GM04503 (cell line): Measurements from ENCODE around the gene XRCC1.
A peak's percentile ranks its signal among the peaks of the same experiment; 100 is the strongest.
"Not testable (repeated sequence)": the region's sequence is repeated elsewhere in the genome, so short reads cannot be mapped to it uniquely, and the experiment has no call there.

Source experiments
- DNase-seq: peaks from one replicate; pipeline ENCODE4 v3.0.0-alpha.2; 2012; ENCODE audit warnings: low read depth

XRCC1 gene

DNA sequence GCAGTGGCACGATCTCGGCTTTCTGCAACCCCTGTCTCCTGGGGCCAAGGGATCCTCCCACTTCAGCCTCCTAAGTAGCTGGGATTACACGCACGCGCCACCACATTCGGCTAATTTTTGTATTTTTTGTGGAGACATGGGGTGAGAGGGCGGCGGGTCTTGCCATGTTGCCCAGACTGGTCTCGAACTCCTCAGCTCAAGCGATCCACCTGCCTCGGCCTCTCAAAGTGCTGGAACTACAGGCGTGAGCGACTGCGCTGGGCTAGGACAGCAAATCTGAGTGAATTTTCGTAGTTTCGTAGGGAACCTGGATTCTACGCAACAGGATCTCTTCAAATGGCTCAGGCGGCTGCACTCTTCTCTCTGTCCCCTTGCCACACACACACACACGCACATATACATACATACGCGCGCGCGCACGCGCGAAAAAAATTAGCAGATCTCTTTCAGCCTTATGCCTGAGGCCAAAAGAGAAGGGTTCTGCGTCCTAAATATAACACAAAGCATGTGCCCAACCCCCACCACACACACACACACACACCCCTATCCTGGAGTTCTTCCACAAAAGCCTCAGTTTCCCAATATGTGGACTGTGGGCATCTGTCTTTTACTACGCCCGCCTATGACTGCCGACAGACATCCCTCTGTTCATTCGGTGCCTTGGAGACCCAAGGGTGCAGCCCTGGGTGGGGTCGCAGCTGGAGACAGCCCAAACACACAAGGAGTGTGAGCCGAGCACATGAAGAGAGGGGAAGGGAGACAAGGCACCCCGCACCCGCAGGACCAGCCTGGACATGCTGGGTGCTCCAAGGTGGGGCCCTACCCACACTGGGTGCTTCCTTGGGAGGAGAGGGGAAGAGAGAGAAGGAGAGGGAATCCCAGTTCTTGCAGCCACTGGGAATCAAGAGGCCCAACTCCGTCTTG, 890 bp upstream of the XRCC1 start:
- DNase-seq: no peak

DNA sequence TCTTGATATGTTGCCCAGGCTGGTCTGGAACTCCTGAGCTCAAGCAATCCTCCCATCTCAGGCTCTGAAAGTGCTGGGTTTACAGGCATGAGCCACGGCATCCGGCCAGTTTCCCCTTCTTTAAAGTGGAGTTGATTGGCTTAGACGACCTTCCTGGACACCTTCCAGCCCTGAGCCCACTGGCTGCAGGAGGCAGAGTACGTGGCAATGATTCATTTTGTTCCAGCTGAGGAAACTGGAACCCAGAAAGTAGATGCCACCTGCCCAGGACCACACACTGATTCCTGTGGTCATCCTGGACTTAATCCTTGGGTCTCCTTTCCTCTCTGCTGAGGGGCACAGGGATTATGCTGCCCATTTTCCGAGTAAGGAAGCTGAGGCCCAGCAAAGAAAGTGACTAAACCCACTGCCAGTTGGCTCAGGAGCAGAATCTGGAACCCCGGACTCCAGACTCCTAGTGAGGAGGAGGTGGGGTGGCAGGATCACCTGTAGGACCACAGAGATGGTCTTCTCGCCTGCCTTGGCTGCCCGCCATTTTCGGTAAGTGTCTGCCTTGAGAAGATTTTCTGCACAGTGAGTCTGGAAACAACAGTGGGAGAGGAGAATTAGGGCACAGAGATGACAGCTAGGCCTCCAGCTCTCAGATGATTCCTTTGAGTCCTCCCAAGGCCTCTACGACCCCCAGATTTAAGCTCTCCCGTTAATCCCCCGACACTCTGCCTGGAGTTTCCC, 737 bp downstream of the XRCC1 start:
- no peak for DNase-seq

DNA sequence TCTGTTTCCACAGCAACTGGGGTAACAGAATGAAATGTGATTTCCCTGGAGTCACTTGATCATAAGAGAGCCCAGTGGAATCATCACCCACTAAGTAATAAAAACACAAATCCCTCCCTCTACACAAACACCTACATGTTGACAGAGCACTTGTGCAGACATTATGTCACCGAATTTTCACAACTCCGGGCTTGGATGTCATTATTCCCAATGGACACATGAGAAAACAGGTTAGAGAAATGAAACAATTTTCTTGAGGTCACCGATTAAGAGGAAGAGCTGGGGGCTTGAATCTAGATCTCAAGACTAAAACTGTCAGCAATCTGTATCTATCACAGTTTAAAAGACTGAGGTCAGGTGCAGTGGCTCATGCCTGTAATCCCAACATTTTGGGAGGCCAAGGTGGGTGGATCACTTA, 3.1 kb downstream of the XRCC1 start:
- no peak for DNase-seq

DNA sequence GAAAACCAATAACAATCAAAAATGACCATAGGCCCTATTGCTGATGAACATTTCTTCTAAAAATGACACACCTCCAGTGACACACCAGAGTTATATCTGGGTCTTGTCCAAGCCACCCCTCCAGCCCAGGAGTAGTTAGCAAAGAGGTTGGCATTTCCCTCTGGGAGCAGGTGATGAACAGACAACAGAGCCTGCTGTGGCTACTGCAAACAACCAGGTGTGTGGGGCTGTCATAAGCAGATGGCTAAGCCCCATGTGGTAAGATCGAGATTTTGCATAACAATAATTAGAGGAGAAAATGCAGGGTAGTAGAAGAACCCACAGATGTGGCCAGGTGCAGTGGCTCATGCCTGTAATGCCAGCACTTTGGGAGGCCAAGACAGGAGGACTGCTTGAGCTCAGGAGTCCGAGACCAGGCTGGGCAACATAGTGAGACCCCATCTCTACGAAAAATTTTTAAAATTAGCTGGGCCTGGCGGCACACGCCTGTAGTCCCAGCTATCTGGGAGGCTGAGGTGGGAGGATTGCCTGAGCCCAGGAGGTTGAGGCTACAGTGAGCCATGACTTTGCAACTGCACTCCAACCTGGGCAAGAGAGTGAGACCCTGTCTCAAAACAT, 5.0 kb downstream of the XRCC1 start:
- no peak for DNase-seq

- DNase-seq: no peak
Measured at GRCh38 chr19:43569657-43570056, 5.7 kb downstream of the XRCC1 start.

- no peak for DNase-seq
Measured at GRCh38 chr19:43564800-43565199, 10.5 kb downstream of the XRCC1 start.

GRCh38 chr19:43563816-43564457, 11.4 kb downstream of the XRCC1 start:
- no peak for DNase-seq

- DNase-seq: peak; percentile 82
Measured at GRCh38 chr19:43562698-43563241, 12.6 kb downstream of the XRCC1 start.

- no peak for DNase-seq
Measured at GRCh38 chr19:43562226-43562697, 13.1 kb downstream of the XRCC1 start.

DNA sequence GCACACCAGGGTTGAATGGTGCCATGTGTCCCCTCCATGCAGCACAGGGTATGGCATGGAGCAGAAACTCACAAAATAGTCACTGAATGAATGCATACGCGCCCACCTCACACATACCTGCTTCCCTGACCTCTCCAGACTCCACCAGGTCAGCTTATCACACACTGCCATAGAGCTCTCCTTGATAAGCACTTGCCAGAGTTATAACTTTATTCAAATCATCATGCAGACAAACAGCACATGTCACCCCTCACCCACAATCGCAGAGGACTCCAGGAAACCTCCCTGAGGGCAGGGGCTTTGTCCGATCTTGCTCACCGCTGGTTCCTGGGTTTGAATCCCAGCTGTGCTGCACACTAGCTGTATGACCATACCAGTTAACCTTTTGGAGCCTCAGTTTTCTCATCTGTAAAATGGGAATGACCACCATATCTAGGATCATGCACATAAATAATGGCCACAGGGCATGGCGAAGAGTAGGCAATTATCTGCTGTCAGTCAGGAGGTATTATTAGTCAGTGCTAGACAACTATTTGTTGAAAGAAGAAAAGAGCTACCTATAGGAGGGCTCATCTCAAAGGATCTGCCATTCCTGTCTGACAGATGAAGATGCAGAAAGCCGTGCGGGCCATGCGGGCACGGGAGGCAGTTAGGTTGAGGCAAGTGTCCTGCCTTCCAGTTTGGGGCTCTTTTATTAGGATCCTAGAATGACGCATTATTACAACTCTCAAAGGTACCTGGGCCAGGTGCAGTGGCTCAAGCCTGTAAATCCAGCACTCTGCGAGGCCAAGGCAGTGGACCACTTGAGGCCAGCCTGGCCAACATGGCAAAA, 14.0 kb downstream of the XRCC1 start:
- no peak for DNase-seq

DNA sequence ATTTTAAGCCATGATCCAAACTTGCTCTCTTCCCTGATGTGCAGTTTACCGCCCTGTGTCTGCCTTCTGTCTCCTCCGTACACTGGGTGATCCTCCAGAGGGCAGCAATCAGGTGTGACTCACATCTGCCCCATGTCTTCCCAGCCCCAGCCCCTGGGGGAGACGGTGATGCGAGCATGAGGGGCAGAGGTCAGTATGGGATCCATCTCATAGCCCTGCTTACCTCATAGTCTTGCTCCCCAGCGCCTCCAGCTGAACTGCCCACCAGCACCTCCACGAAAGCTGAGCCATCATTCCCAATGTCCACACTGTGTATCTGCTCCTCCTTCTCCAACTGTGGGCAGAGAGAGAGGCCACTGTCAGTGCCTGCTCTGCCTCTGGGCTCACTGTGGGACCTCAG, 14.6 kb downstream of the XRCC1 start:
- DNase-seq: no peak

- DNase-seq: no peak
Measured at GRCh38 chr19:43555185-43555770, 20.0 kb downstream of the XRCC1 start.

DNA sequence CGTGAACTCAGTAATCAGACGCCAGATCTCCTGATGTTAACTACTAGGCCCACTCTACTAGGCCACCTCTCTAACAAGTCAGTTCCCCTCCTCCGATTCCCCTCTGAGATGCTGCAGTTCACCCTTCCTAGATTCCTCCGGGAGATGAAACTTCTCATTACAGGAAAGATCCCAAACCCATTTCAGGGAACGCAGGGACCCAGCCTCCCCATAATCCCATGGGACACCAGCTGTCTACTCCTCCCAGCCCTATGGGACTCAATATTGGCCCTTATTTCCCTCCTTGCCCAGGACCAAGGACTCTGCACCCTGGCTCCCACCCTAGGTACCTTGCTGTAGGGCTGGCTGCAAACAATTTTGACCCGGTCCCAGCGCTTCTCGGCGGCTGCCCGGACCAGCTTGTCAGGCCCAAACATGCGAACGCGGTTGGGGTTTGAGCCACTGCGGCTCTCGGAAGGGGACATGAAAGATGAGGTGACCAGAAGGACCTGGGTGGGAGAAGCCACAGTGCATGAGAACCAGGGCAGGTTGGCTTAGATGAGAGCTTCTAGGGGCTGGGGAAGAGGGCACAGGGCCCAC, 20.9 kb downstream of the XRCC1 start:
- no peak for DNase-seq

GRCh38 chr19:43553656-43554055, 21.7 kb downstream of the XRCC1 start:
- no peak for DNase-seq

DNA sequence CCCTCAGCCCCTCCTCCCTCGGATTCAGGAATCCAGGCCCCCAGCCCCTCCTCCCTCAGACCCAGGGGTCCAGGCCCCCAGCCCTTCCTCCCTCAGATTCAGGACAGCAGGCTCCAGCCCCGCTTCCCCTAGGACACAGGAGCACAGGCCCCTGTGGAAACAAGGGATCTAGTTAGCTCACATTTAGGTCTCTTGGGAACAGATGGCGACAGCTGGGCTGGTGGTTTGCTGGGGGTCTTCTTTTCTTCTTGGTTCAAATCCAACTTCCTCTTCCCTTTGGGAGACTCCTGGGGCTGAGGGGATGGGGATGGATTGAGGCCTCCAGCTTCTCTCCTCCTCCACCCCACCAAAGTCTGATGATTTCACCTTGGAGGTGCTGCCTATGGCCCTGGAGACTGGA, 22.7 kb downstream of the XRCC1 start:
- no peak for DNase-seq

DNA sequence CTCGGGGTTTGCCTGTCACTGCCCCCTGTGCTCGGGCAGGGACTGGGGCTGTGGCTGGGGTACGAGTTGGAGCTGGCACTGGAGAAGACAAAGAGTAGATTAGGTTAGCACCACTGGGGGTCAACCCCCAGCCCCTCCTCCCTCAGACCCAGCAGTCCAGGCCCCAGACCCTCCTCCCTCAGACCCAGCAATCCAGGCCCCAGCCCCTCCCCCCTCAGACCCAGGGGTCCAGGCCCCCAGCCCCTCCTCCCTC, 23.2 kb downstream of the XRCC1 start:
- DNase-seq: no peak

DNA sequence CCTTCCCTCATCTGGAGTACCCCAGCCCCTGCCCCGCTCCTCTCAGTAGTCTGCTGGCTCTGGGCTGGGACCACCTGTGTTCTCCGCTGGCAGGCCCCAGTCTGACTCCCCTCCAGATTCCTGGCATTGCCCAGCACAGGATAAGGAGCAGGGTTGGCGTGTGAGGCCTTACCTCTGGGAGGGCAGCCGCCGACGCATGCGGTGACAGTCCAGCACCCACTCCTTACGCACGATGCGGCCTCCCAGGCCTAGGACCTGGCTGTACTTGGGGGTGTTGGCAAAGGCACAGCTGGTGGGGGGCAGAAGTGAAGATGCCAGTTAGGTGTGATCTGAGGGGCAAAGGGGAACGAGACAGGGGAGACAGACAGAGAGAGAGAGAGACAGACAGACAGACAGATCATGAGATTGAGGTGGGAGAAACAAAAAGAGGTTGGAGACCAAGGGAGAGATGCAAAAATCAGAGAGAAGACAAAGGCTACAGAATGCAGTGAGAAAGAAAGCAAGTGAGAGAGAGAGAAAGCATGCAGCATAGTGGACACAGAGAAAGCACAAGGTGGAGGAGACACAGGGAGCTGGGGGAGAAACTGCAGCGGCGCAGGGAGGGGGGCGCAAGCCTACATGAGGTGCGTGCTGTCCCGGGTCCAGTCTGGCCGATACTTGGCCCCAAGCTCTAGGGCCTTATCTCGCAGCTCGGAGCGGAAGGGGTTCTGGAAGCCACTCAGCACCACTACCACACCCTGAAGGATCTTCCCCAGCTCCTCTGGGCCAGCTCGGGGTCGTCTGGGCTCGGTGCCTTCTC, 23.7 kb downstream of the XRCC1 start:
- DNase-seq: no peak

DNA sequence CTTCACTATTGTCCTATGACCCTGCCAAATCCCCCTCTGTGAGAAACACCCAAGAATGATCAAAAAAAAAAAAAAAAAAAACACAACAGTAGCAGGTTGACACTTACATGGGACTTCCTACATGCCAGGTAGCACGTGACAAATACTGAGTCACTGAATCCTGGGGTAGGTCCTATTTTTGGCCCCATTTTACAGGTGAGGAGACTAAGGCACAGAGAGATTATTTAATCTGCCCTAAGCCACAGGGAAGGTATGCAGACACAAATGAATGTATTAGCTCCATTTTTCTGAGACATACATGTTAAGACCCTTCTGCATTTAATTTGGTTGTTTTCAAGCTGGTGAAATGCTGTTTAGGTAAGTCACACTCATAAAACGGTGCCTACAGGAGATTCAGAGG, 26.6 kb downstream of the XRCC1 start:
- DNase-seq: no peak

- not testable (repeated sequence) for DNase-seq
Measured at GRCh38 chr19:43547926-43548325, 27.4 kb downstream of the XRCC1 start.

DNA sequence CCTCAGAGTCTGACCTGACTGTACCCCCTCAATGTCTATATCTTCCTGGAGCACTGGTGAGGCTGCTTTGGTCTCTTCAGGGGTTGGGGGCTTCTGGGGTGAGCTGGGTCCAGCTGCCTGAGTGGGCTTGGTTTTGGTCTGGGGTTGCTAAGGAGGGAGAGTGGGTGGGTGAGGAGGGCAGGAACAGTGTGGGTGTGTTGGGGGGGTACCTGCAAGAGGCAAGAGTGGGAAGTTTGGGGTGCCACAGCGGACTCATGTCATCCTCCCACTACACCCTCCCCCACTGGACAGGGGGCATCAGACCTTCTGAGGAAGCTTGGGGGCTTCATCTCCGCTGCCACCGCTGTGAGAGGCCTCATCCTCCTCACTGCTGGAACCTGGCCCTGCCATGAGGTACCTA, 28.7 kb downstream of the XRCC1 start:
- DNase-seq: no peak
